ENCODE results near the gene SKA1.

GRCh38 chr18:50395093-50395492, 20.2 kb downstream of the SKA1 start:
- TF ChIP-seq MAX (IDR thresholded peaks at IDR 0.05; ENCODE audit: low read depth, low read length), result no peak
- no peak for TF ChIP-seq CTCF (IDR thresholded peaks at IDR 0.05; ENCODE audit: low read depth, low read length)
